Gastrocnemius medialis (tissue), 4 donors: ENCODE measurements around the gene ESR1. TPM values are rescaled to one million over a fixed set of nuclear protein-coding genes. Genes with fewer than 3 reads are reported as not detected.

Experiments
- ATAC-seq, 2 donors: fragments of 150-250 bp; one replicate each; pipeline ENCODE4 v1.9.1; 2016
- DNase-seq, 2 donors: peaks; one replicate each; pipeline ENCODE4 v3.0.0-alpha.2; 2019
- H3K27ac ChIP-seq, 4 donors: fragments of 200-600 bp; sonication (generic); 1 replicate in 1 of 4; 2 replicates in 3 of 4; pipeline ENCODE4 v1.5.1; 2016 to 2018; ENCODE audit warnings: mild to moderate bottlenecking in 2 of 4, moderate library complexity in 1 of 4
- H3K27me3 ChIP-seq, 3 donors: fragments of 200-600 bp; sonication (generic) in 2 of 3; 1 replicate in 1 of 3; 2 replicates in 2 of 3; pipeline versions ENCODE4 v1.5.1 to v1.6.0; 2016 to 2019; ENCODE audit warnings: mild to moderate bottlenecking in 1 of 3, moderate library complexity in 1 of 3
- H3K36me3 ChIP-seq, 2 donors: fragments of 200-600 bp; sonication (generic) in 1 of 2; one replicate each; pipeline ENCODE4 v1.5.1; 2017 to 2018
- H3K4me1 ChIP-seq, 2 donors: fragments of 200-600 bp; sonication (generic) in 1 of 2; one replicate each; pipeline ENCODE4 v1.5.1; 2016 to 2017; ENCODE audit warnings: mild to moderate bottlenecking in 2 of 2
- H3K4me3 ChIP-seq, 4 donors: fragments of 200-600 bp; sonication (generic) in 3 of 4; 1 replicate in 1 of 4; 2 replicates in 3 of 4; pipeline ENCODE4 v1.5.1; 2016 to 2019; ENCODE audit warnings: mild to moderate bottlenecking in 2 of 4
- H3K9me3 ChIP-seq, 3 donors: fragments of 200-600 bp; sonication (generic) in 2 of 3; 1 replicate in 1 of 3; 2 replicates in 2 of 3; pipeline ENCODE4 v1.5.1; 2016 to 2019
- POLR2A ChIP-seq, 2 donors: fragments of 450-650 bp; IDR thresholded peaks; one replicate each; pipeline ENCODE4 v1.6.1; 2017; ENCODE audit warnings: antibody characterized with exemption in 2 of 2, mild to moderate bottlenecking in 2 of 2, moderate library complexity in 2 of 2
- in situ Hi-C, 4 donors: fragments of 200-750 bp; cut with MboI; loops; one replicate each; pipeline versions ENCODE4 v1.15.0 to v1.8.0; 2017; ENCODE audit warnings: low sequenced_read_pairs in 4 of 4
- intact Hi-C: fragments of 100-400 bp; cut with DNase I; formaldehyde crosslinking; loops from one replicate; pipeline ENCODE4 v1.15.1; 2023; ENCODE audit warnings: low total_unique reads
- total RNA-seq, 4 donors: library from RNA; depleted of rRNA; stranded (reverse); fragments of >200 nt; gene quantifications; one replicate each; pipeline versions ENCODE4 v1.1.0 to v1.2.3, GENCODE V29; 2016
- TF ChIP-seq, protein P1 (sequence below), 5 experiments: fragments of 450-650 bp in 3 of 5; fragments of 200-600 bp in 2 of 5; sonication (generic) in 2 of 5; IDR thresholded peaks in 4 of 5; conservative IDR thresholded peaks in 1 of 5; 1 replicate in 4 of 5; 2 replicates in 1 of 5; pipeline ENCODE4 v1.5.1; 2016 to 2019; ENCODE audit warnings: antibody characterized with exemption in 5 of 5, mild to moderate bottlenecking in 3 of 5, moderate library complexity in 3 of 5

The ESR1 gene
- total RNA-seq, 4 donors from 2014 or later = 0.61 to 1.1 (median 1.1) TPM

DNA sequence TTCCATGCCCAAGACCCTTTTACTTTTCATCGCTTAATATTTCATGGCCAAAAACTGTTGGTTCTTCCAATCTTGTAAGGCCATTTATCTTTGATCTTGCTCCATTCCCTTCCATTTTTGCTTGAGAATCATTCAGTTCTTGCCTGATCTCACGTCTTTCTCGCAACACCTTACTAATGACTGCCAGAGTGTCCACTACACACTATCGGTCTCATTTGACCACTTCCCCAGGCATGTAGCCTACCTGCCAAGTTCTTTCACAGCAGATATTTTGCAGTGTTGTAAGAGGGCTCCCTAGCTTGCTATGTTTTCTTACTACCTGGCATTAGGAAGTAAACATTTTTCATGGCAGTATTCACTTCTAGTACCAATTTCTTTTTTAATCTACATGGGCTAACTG is 248.0 kb downstream of the ESR1 start:
- H3K4me1 ChIP-seq = no peaks in the 10 kb centered on the region
- no peak for TF ChIP-seq POLR2A (IDR thresholded peaks at IDR 0.05)
- TF ChIP-seq, protein P1, sequence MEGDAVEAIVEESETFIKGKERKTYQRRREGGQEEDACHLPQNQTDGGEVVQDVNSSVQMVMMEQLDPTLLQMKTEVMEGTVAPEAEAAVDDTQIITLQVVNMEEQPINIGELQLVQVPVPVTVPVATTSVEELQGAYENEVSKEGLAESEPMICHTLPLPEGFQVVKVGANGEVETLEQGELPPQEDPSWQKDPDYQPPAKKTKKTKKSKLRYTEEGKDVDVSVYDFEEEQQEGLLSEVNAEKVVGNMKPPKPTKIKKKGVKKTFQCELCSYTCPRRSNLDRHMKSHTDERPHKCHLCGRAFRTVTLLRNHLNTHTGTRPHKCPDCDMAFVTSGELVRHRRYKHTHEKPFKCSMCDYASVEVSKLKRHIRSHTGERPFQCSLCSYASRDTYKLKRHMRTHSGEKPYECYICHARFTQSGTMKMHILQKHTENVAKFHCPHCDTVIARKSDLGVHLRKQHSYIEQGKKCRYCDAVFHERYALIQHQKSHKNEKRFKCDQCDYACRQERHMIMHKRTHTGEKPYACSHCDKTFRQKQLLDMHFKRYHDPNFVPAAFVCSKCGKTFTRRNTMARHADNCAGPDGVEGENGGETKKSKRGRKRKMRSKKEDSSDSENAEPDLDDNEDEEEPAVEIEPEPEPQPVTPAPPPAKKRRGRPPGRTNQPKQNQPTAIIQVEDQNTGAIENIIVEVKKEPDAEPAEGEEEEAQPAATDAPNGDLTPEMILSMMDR (IDR thresholded peaks at IDR 0.05 in 4 of 5, conservative IDR thresholded peaks at IDR 0.05 in 1 of 5) = no peak
- no peak for ATAC-seq
- in situ Hi-C loops (no loop called here), intact Hi-C loops (no loop called here)
- no peaks in the 10 kb centered on the region for H3K27me3 ChIP-seq
- no peaks in the 10 kb centered on the region for H3K9me3 ChIP-seq
- no peaks in the 10 kb centered on the region for H3K36me3 ChIP-seq
- H3K27ac ChIP-seq = no peak overlapping the region
- no peak for DNase-seq
- no peak overlapping the region for H3K4me3 ChIP-seq

DNA sequence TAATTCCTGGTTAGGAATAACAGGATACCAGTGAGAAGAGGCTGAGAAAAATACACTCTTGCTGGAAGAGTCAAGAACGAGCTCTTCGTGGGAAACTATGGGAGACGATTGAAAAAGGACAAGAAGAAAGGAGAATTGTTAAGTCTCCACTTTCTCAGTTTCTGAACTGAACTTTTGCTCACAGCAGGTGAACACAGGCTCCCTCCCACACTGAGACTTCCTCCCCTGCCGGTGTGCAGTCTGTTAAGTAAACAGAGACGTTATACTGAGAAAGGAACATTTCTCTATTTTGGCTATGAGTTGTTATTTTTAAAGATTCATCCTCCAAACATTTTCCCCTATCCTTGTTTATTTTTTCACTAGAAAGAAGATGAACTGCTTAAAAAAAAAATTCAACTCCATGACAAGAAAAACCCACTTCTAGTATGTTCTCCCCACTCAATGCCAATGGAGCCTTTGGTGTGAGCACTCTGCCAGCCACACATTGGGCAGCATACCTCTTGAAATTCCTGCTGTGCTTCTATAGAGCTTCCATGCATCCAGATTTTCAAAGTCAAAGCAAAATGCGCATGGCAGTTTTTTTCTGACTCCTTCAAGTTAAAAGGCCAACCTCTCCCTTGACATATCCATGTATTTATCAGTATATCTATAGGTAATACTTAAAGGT is 250.5 kb downstream of the ESR1 start:
- intact Hi-C loops (no loop called here), in situ Hi-C loops (no loop called here)
- no peak overlapping the region for H3K27ac ChIP-seq
- no peaks in the 10 kb centered on the region for H3K9me3 ChIP-seq
- DNase-seq = no peak
- H3K4me1 ChIP-seq = peaks cover 0 to 5% of the 10 kb centered on the region in 2 donors
- TF ChIP-seq POLR2A (IDR thresholded peaks at IDR 0.05) = no peak
- TF ChIP-seq, protein P1 (IDR thresholded peaks at IDR 0.05 in 4 of 5, conservative IDR thresholded peaks at IDR 0.05 in 1 of 5) = no peak
- H3K36me3 ChIP-seq = no peaks in the 10 kb centered on the region
- no peaks in the 10 kb centered on the region for H3K27me3 ChIP-seq
- ATAC-seq = no peak
- H3K4me3 ChIP-seq = no peak overlapping the region

DNA sequence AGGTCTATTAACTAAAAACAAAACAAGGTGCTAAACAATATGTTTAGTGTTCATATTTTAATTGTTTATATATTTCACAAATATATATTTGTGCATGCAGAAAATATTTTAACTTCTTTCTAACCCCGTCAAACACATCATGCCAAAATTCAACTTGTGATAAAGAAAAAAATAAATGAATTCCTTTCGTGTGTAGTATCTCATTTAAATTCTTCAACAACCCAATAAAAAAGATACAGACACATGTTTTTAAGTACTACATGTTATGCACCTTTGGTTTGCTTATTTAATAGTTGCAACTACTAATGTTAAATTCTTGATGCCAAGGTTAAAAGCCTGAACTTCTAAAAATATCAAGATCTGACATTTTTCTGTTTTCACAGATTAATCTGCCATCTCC is 252.4 kb downstream of the ESR1 start:
- no peaks in the 10 kb centered on the region for H3K36me3 ChIP-seq
- no peak overlapping the region for H3K4me3 ChIP-seq
- no peak for ATAC-seq
- intact Hi-C loops = no loop called here
- in situ Hi-C loops = no loop called here
- H3K27ac ChIP-seq = no peak overlapping the region
- H3K4me1 ChIP-seq = peaks cover 0 to 8% of the 10 kb centered on the region in 2 donors
- TF ChIP-seq, protein P1 (IDR thresholded peaks at IDR 0.05 in 4 of 5, conservative IDR thresholded peaks at IDR 0.05 in 1 of 5) = no peak
- no peak for TF ChIP-seq POLR2A (IDR thresholded peaks at IDR 0.05)
- no peak for DNase-seq
- no peaks in the 10 kb centered on the region for H3K9me3 ChIP-seq
- no peaks in the 10 kb centered on the region for H3K27me3 ChIP-seq

DNA sequence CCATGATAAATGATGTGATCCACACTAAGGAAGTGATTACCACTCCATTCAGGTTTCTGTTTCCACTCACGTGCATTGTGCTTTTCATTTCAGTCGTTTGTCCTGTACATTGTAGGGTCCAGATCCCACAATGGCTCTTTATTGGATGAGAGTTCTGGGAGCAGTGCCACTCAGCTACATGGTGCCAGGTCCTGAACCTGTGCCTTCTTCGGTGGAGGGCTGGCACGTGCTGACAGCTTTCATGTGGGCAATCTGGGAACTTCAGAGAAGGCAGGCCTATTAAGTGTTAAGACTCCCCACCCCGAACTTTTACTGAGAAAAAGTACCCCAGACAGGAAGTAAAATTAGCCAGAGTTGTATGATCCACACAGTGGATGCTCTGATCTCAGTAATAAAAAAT is 255.0 kb downstream of the ESR1 start:
- ATAC-seq = no peak
- intact Hi-C loops = no loop called here
- DNase-seq = no peak

More for the DNA sequence above, 255.0 kb downstream of the ESR1 start:
- no peak overlapping the region for H3K27ac ChIP-seq
- H3K27me3 ChIP-seq = no peaks in the 10 kb centered on the region
- TF ChIP-seq POLR2A (IDR thresholded peaks at IDR 0.05) = no peak
- TF ChIP-seq, protein P1 (IDR thresholded peaks at IDR 0.05 in 4 of 5, conservative IDR thresholded peaks at IDR 0.05 in 1 of 5) = no peak
- no peaks in the 10 kb centered on the region for H3K36me3 ChIP-seq
- in situ Hi-C loops = no loop called here
- H3K4me1 ChIP-seq = peaks cover 0 to 18% of the 10 kb centered on the region in 2 donors
- no peaks in the 10 kb centered on the region for H3K9me3 ChIP-seq
- H3K4me3 ChIP-seq = no peak overlapping the region
